HUDEP-2 (cell line): ENCODE measurements around the gene TBC1D7.
A peak's percentile ranks its signal among the peaks of the same experiment; 100 is the strongest.

ENCODE experiments used
- DNase-seq, 76 experiments: peaks; one replicate each; lab custom pipeline; 2025; ENCODE audit not compliant: unreplicated experiment in 76 of 76; lab: John Stamatoyannopoulos, UW

The TBC1D7 gene

GRCh38 chr6:13296536-13296997, 31.8 kb downstream of the TBC1D7 start:
- DNase-seq: no peak

GRCh38 chr6:13295576-13295975, 32.8 kb downstream of the TBC1D7 start:
- no peak for DNase-seq

GRCh38 chr6:13294499-13295069, 33.8 kb downstream of the TBC1D7 start:
- no peak for DNase-seq

- DNase-seq: no peak
Observed at GRCh38 chr6:13292774-13293173, 35.6 kb downstream of the TBC1D7 start.

GRCh38 chr6:13290335-13290734, 38.0 kb downstream of the TBC1D7 start:
- peak in 1 of 76 experiments; percentile 12 for DNase-seq

GRCh38 chr6:13289789-13290318, 38.5 kb downstream of the TBC1D7 start:
- DNase-seq: no peak

GRCh38 chr6:13288969-13289391, 39.4 kb downstream of the TBC1D7 start:
- no peak for DNase-seq

GRCh38 chr6:13288481-13288880, 39.9 kb downstream of the TBC1D7 start:
- no peak for DNase-seq

- DNase-seq: no peak
Observed at GRCh38 chr6:13287104-13287503, 41.2 kb downstream of the TBC1D7 start.

- no peak for DNase-seq
Observed at GRCh38 chr6:13286181-13286580, 42.2 kb downstream of the TBC1D7 start.

- DNase-seq: no peak
Observed at GRCh38 chr6:13285705-13286104, 42.6 kb downstream of the TBC1D7 start.

GRCh38 chr6:13284646-13285045, 43.7 kb downstream of the TBC1D7 start:
- DNase-seq: no peak

- no peak for DNase-seq
Observed at GRCh38 chr6:13283331-13283730, 45.0 kb downstream of the TBC1D7 start.

GRCh38 chr6:13282393-13283069, 45.8 kb downstream of the TBC1D7 start:
- DNase-seq: no peak

GRCh38 chr6:13281686-13282085, 46.7 kb downstream of the TBC1D7 start:
- no peak for DNase-seq

- no peak for DNase-seq
Observed at GRCh38 chr6:13280254-13280653, 48.1 kb downstream of the TBC1D7 start.

- no peak for DNase-seq
Observed at GRCh38 chr6:13278991-13279390, 49.3 kb downstream of the TBC1D7 start.

GRCh38 chr6:13278164-13278563, 50.2 kb downstream of the TBC1D7 start:
- DNase-seq: peak in 6 of 76 experiments; percentile 16 to 30 (median 23)

GRCh38 chr6:13277231-13277630, 51.1 kb downstream of the TBC1D7 start:
- DNase-seq: no peak

GRCh38 chr6:13275435-13275989, 52.8 kb downstream of the TBC1D7 start:
- no peak for DNase-seq

GRCh38 chr6:13274707-13275434, 53.5 kb downstream of the TBC1D7 start:
- peak in 7 of 76 experiments; percentile 13 to 29 (median 17) for DNase-seq
